Stimulated activated CD8-positive, alpha-beta memory T cell treated with anti-CD3 and anti-CD28 coated beads, Interleukin-7, amount 100 ng/mL, for 1 hour (primary cell): ENCODE data around the gene LARP1.
"Not testable (repeated sequence)": the region's sequence is repeated elsewhere in the genome, so short reads cannot be mapped to it uniquely, and the experiment has no call there.

Experiments
- DNase-seq, 2 donors: peaks; one replicate each; pipeline ENCODE4 v3.0.0-alpha.2; 2020; ENCODE audit warnings: low read depth in 2 of 2

The LARP1 gene

GRCh38 chr5:154735362-154735761, 19.8 kb upstream of the LARP1 start:
- DNase-seq: not testable (repeated sequence)

GRCh38 chr5:154736372-154736771, 18.8 kb upstream of the LARP1 start:
- DNase-seq: not testable (repeated sequence)

GRCh38 chr5:154737667-154738320, 17.4 kb upstream of the LARP1 start:
- DNase-seq: no peak

DNA sequence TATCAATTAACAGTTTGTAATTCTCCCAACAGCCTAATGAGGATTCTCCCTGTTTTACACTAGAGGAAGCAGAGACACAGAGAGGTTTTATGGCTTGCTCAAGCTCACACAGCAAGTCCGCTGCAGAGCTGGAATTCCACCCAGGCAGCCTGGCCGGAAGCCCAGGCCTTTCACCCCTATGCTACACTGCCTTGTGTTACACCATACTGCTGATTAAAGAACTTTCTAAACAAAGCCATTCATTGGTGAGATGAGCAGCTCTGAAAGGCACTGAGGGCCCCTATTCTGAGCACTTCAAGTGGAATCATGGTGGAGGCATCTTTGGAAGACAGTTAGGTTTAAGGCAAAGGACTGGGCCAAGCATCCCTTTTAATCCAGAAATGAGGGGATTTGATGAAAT, 14.7 kb upstream of the LARP1 start:
- DNase-seq: no peak

GRCh38 chr5:154740957-154741356, 14.2 kb upstream of the LARP1 start:
- DNase-seq: no peak

DNA sequence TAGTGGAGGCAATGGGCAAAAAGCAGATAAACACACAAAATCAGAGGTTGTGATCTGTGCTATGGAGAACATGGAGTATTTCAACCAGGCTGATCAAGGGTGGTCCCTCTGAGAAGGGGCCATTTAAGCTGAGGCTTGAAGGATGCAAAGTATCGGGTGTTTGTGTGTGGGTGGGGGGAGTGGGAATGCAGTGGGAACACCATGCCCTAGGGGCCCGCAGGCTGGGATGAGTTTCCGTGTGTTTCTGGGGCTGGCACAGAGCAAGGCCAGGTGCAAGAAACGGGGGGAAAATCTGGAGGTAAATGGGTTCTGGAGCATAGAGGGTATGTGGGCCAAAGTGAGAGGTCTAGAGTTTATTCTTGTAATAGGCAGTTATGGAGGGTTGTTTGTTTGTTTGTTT, 13.8 kb upstream of the LARP1 start:
- no peak for DNase-seq

DNA sequence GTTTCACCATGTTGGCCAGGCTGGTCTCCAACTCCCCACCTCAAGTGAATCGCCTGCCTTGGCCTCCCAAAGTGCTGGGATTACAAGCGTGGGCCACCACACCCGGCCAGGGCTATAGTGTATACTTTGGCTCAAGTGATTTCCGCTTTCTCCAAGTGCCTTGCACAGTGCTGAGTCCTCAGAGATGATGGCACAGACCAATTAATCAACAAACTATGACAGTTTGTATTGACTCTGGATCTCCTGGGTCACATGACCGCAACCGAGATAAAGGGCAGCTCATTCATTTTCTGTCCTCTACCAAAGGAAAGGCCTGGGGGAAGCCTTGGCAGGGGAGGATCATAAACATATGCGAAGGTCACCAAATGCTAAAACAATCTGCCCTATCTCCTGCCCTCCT, 11.4 kb upstream of the LARP1 start:
- DNase-seq: no peak

GRCh38 chr5:154745349-154745748, 9.8 kb upstream of the LARP1 start:
- DNase-seq: no peak

GRCh38 chr5:154749491-154749890, 5.7 kb upstream of the LARP1 start:
- no peak for DNase-seq

DNA sequence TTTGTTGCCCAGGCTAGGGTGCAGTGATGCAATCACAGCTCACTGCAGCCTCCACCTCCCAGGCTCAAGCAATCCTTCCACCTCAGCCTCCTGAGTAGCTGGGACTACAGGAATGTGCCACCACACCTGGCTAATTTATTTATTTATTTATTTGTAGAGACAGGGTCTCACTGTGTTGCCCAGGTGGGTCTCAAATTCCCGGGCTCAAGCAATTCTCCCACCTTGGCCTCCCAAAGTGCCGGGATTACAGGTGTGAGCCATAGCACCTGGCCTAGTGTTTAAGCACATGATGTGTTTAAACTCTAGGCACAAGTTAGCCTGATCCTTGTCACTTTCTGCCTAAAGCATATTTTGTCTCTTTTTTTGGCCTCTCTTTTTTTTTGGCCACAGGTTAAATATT, 4.5 kb upstream of the LARP1 start:
- DNase-seq: not testable (repeated sequence)

DNA sequence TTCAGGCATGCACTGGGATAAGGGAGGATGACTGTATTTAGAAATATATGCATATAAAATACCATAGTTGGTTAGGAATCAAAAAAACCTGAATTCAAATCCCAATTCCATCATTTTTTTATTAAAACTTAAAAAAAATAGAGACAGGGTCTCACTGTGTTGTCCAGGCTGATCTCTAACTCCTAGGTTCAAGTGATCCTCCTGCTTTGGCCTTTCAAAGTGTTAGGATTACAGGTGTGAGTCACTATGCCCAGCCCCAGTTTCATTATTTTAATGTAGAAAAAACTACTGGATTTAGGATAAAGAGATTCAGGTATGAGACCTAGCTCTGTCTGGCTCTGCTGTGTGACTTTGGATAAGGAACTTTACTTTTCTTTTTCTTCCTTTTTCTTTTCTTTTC, 3.3 kb upstream of the LARP1 start:
- no peak for DNase-seq

DNA sequence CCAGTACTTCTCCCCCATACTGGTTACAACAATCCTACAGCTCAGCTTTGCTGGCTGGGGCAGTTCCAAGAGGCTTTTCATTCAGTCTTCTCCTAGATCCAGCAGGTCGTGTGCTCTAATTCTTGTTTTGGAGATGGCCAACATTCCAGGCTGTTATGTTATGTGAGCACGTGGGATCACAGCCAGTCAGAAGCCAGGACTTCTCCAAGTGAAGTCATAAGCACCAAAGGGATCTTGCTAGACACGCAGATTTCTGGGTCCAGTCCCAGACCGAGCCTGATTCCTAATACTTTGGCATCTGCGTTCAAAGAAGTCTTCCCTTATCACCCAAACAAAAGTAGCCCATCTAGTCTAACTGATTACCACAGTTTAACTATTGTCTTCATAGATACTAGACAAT, 1.4 kb upstream of the LARP1 start:
- DNase-seq: no peak

- DNase-seq: peak; percentile 98
Measured at GRCh38 chr5:154754460-154755360, 467 bp upstream of the LARP1 start.

DNA sequence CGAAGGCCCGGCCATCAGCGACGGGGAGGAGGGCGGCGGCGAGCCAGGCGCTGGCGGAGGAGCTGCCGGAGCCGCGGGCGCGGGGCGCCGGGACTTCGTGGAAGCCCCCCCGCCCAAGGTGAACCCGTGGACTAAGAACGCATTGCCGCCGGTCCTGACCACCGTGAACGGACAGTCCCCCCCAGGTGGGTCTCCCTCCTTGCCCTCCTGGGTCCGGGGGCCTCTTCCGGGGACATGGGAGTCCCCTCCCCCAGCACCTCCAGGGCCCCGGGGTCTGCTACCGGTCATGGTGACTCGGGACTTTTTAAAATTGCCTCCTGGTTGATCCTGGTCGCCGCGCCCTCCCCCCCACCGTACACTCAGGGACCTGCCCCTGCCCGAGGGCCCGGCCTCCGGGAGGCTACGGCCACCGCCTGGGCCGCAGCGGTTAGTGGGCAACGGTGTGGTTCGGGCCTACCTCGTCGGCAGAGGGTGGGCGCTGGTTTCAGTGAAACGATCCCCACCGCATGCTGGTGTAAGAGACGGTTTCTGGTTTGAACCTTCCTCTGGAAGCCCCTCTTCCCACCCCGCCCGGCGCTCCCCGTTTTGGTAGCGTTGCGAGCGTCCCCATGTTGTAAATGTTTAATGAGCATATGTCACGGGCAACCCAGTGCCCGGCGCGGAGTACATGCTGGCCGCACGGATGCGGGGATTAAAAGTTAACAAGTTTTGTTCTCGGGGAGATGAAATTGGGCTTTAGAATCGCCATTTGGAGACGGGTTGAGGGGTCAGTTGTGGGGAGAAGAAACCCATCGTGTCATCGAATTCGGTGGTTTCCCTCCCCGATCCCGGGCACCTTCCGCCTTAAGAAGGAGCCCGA, 1.1 kb downstream of the LARP1 start:
- peak in 1 of 2 donors; percentile 2 for DNase-seq

DNA sequence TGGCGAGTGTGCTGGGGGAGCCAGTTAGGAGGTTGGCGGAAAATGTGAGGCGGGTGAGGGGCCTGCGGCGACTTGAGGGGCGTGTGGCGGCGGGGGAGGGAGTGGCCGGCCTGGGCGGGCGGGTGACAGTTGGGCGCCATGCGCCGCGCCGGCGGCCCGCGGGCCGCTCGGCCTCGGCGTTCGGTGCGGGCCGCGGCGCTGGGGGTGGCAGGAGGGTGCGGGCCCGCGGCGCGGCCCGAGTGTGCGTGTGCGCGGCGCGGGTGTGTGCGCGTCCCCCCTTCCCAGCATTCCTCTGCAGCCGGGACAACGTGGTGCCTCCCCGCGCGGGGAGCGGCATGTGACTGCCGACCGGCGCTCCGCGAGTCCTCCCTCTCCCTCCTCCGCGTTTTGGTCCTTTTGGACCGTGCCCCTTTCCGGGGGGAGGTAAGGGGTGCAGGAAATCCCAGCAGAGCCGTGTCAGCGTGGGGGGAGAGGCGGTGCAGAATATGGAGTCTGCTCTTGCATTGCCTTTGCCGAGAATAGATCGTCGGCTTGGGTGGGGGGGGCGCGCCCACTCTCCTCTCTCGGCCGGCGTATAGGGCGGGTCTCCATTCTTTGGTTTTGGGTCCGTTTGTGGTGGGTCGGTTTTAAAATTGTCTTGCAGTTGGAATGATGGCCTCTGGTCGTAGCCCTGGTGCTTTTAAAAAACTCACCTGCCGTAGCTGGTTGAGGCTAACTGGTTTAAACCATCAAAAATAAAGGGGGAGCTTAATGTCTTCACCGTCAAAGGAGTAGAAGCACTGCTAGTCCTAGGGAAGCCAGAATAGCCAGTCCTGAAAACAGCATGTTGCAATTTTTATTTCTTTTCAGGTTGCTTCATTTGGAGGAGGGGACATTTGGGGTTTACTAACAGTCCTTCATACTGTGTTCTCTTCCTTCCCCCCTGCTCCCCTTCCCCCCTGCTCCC, 2.0 kb downstream of the LARP1 start:
- peak in 1 of 2 donors; percentile 7 for DNase-seq

GRCh38 chr5:154757814-154758406, 2.7 kb downstream of the LARP1 start:
- no peak for DNase-seq

- no peak for DNase-seq
Measured at GRCh38 chr5:154758493-154758892, 3.3 kb downstream of the LARP1 start.

- no peak for DNase-seq
Measured at GRCh38 chr5:154758977-154759376, 3.8 kb downstream of the LARP1 start.

DNA sequence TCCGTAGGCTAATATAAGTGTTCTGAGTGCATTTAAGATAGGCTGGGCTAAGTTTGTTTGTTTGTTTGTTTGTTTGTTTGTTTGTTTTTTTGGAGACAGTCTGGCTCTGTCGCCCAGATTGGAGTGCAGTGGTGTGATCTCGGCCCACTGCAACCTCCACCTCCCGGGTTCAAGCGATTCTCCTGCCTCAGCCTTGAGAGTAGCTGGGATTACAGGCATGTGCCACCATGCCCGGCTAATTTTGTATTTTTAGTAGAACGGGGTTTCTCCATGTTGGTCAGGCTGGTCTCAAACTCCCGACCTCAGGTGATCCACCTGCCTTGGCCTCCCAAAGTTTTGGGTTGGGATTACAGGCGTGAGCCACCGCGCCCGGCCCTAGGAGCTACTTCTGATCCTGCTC, 4.7 kb downstream of the LARP1 start:
- DNase-seq: not testable (repeated sequence)

DNA sequence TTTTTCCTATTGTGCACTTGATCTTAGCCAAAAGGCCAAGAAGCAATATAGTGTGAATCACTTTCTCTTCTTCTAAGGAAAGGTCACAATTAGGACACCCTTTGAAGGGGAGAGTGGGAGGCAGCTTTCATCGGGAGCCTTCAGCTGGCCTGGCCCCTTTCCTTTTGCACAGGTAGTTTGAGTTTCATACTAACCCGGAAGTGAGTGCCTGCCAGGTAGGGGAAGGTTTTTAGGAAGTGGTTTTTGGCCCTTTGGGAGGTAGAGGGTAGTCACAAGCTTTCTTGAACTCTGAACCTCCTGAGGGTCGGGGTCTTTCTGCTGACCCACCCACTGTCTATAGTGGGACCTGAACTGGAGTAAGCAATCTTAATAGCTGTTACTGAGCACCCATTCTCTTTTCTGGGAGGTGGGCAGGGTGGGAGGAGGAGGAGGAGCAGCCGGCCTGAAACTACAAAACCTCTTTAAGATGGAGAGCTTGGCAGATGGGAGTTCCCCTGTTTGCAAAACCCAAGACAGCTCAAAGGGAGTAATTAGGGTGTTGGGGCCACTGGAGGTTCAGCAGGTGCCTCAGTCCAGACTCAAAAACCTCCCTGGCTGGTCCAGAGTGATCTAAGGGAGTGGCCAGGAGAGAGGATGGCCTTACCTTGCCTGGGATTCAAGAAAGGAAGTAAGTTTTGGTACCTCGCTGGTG, 6.0 kb downstream of the LARP1 start:
- no peak for DNase-seq
